H9 (cell line): ENCODE data around the gene DCHS1. TPM values are rescaled to one million over a fixed set of nuclear protein-coding genes. Genes with fewer than 3 reads are reported as not detected.

Experiments used
- DNase-seq: peaks from one replicate; pipeline ENCODE4 v3.0.0-alpha.2; 2017
- H2AFZ ChIP-seq: one replicate; pipeline ENCODE4 v1.6.1; 2013; ENCODE audit warnings: mild to moderate bottlenecking, low read length, control low read depth, moderate library complexity
- H2AK5ac ChIP-seq: 2 replicates; pipeline ENCODE4 v1.6.1; 2013; ENCODE audit warnings: low read length, control low read depth, mixed read lengths; ENCODE audit not compliant: insufficient read length
- H2BK120ac ChIP-seq: one replicate; pipeline ENCODE4 v1.6.1; 2013; ENCODE audit warnings: low read depth, mild to moderate bottlenecking, low read length, control low read depth, inconsistent platforms; ENCODE audit not compliant: poor library complexity, severe bottlenecking
- H2BK12ac ChIP-seq: 2 replicates; pipeline ENCODE4 v1.6.1; 2013; ENCODE audit warnings: low read length, control low read depth, mixed read lengths, low read depth; ENCODE audit not compliant: insufficient read length
- H2BK15ac ChIP-seq: 2 replicates; pipeline ENCODE4 v1.6.1; 2013; ENCODE audit warnings: low read depth, low read length, control low read depth
- H2BK20ac ChIP-seq: one replicate; pipeline ENCODE4 v1.6.1; 2013; ENCODE audit warnings: low read depth, mild to moderate bottlenecking, low read length, control low read depth, inconsistent platforms; ENCODE audit not compliant: poor library complexity, severe bottlenecking
- H2BK5ac ChIP-seq: 2 replicates; pipeline ENCODE4 v1.6.1; 2013; ENCODE audit warnings: low read length, control low read depth, mixed read lengths; ENCODE audit not compliant: insufficient read length
- H3K14ac ChIP-seq: 2 replicates; pipeline ENCODE4 v1.6.1; 2013; ENCODE audit warnings: low read length, control low read depth; ENCODE audit not compliant: insufficient read depth
- H3K18ac ChIP-seq: 2 replicates; pipeline ENCODE4 v1.6.1; 2013; ENCODE audit warnings: low read depth, mild to moderate bottlenecking, mixed read lengths, low read length, control low read depth; ENCODE audit not compliant: insufficient read length
- H3K23ac ChIP-seq: 2 replicates; pipeline ENCODE4 v1.6.1; 2013; ENCODE audit warnings: low read length, control low read depth, mixed read lengths, low read depth; ENCODE audit not compliant: insufficient read length
- H3K23me2 ChIP-seq: 2 replicates; pipeline ENCODE4 v1.6.1; 2013; ENCODE audit warnings: low read depth, mild to moderate bottlenecking, mixed read lengths, low read length, control low read depth; ENCODE audit not compliant: insufficient read length, poor library complexity, severe bottlenecking
- H3K27ac ChIP-seq: 2 replicates; pipeline ENCODE4 v1.5.1; 2013; ENCODE audit warnings: low read length, control low read depth, mixed read lengths, low read depth; ENCODE audit not compliant: insufficient read length
- H3K27me3 ChIP-seq: 2 replicates; pipeline ENCODE4 v1.6.1; 2013; ENCODE audit warnings: low read length, control low read depth, inconsistent platforms; ENCODE audit not compliant: insufficient read depth
- H3K4ac ChIP-seq: 2 replicates; pipeline ENCODE4 v1.6.1; 2013; ENCODE audit warnings: low read depth, mild to moderate bottlenecking, control low read depth, inconsistent platforms, low read length, moderate library complexity
- H3K4me1 ChIP-seq: 2 replicates; pipeline ENCODE4 v1.6.1; 2013; ENCODE audit warnings: low read length, control low read depth, inconsistent platforms; ENCODE audit not compliant: insufficient read depth
- H3K4me2 ChIP-seq: 2 replicates; pipeline ENCODE4 v1.6.1; 2013; ENCODE audit warnings: low read length, control low read depth, mixed read lengths; ENCODE audit not compliant: insufficient read length, insufficient read depth
- H3K56ac ChIP-seq: 2 replicates; pipeline ENCODE4 v1.6.1; 2013; ENCODE audit warnings: low read depth, mild to moderate bottlenecking, mixed read lengths, low read length, control low read depth; ENCODE audit not compliant: insufficient read length
- H3K79me1 ChIP-seq: 2 replicates; pipeline ENCODE4 v1.6.1; 2013; ENCODE audit warnings: low read depth, mild to moderate bottlenecking, moderate library complexity, low read length, control low read depth, inconsistent platforms; ENCODE audit not compliant: insufficient read depth, poor library complexity, severe bottlenecking
- H3K79me2 ChIP-seq: 2 replicates; pipeline ENCODE4 v1.6.1; 2013; ENCODE audit warnings: low read length, control low read depth, inconsistent platforms; ENCODE audit not compliant: insufficient read depth
- H3K9ac ChIP-seq: 2 replicates; pipeline ENCODE4 v1.6.1; 2013; ENCODE audit warnings: low read length, control low read depth, mixed read lengths; ENCODE audit not compliant: insufficient read length; ENCODE audit errors: extremely low read depth
- H3K9me3 ChIP-seq: one replicate; pipeline ENCODE4 v1.6.1; 2013; ENCODE audit warnings: low read depth, low read length, inconsistent platforms; ENCODE audit not compliant: control insufficient read depth
- H3T11ph ChIP-seq: one replicate; pipeline ENCODE4 v1.6.1; 2013; ENCODE audit warnings: mild to moderate bottlenecking, low read length, control low read depth, inconsistent platforms
- H4K20me1 ChIP-seq: one replicate; pipeline ENCODE4 v1.6.1; 2013; ENCODE audit not compliant: control insufficient read depth, insufficient read length, insufficient read depth
- H4K5ac ChIP-seq: 2 replicates; pipeline ENCODE4 v1.6.1; 2013; ENCODE audit warnings: low read depth, mild to moderate bottlenecking, mixed read lengths, low read length, control low read depth; ENCODE audit not compliant: insufficient read length
- H4K8ac ChIP-seq: replicated peaks from 2 replicates; pipeline ENCODE4 v1.6.1; 2013; ENCODE audit warnings: low read length, control low read depth, mixed read lengths, low read depth; ENCODE audit not compliant: insufficient read length
- H4K91ac ChIP-seq: 2 replicates; pipeline ENCODE4 v1.6.1; 2013; ENCODE audit warnings: low read depth, mild to moderate bottlenecking, moderate library complexity, mixed read lengths, low read length, control low read depth; ENCODE audit not compliant: insufficient read length
- H3K27ac Mint-ChIP-seq, 3 experiments: 2 replicates in 2 of 3; 3 replicates in 1 of 3; pipeline ENCODE4 v1.8.0; 2020 to 2021; ENCODE audit warnings: mixed read lengths in 3 of 3, mild to moderate bottlenecking in 1 of 3, moderate library complexity in 1 of 3
- H3K27me3 Mint-ChIP-seq: 2 replicates; pipeline ENCODE4 v1.8.0; 2021; ENCODE audit warnings: low read depth, mild to moderate bottlenecking, moderate library complexity, mixed read lengths
- H3K36me3 Mint-ChIP-seq, 3 experiments: 2 replicates in 2 of 3; 3 replicates in 1 of 3; pipeline ENCODE4 v1.8.0; 2020 to 2021; ENCODE audit warnings: low read depth in 3 of 3, mixed read lengths in 3 of 3; ENCODE audit not compliant: insufficient read depth in 1 of 3
- H3K4me1 Mint-ChIP-seq, 2 experiments: 2 replicates each; pipeline ENCODE4 v1.8.0; 2020; ENCODE audit warnings: mixed read lengths in 2 of 2
- H3K4me3 Mint-ChIP-seq, 2 experiments: 2 replicates in 1 of 2; 3 replicates in 1 of 2; pipeline ENCODE4 v1.8.0; 2020 to 2021; ENCODE audit warnings: mild to moderate bottlenecking in 2 of 2, mixed read lengths in 2 of 2, moderate library complexity in 1 of 2
- H3K9me3 Mint-ChIP-seq, 2 experiments: 2 replicates in 1 of 2; 3 replicates in 1 of 2; pipeline ENCODE4 v1.8.0; 2020; ENCODE audit warnings: mild to moderate bottlenecking in 2 of 2, mixed read lengths in 2 of 2, moderate library complexity in 1 of 2
- WGBS: extraction: QIAGEN DNeasy Blood & Tissue Kit; methylation state at CpG from one replicate; pipeline ENCODE4 v1.1.7; 2013; ENCODE audit warnings: missing lambda C conversion rate, low lambda C conversion rate, mixed read lengths; ENCODE audit not compliant: insufficient read length; ENCODE audit errors: extremely low coverage; 5-methylcytosine and 5-hydroxymethylcytosine counted together
- total RNA-seq: library from RNA; stranded (reverse); gene quantifications from 2 replicates; pipeline ENCODE4 v1.2.1, GENCODE V29; 2021
- TF ChIP-seq, protein P1 (sequence below): fragments of 200-600 bp; sonication (generic); conservative IDR thresholded peaks from 3 replicates; pipeline ENCODE4 v1.8.0; 2021; ENCODE audit warnings: antibody characterized with exemption, mild to moderate bottlenecking

DCHS1 gene
- total RNA-seq, 1 experiment from 2014 or later: 12.5 TPM

DNA sequence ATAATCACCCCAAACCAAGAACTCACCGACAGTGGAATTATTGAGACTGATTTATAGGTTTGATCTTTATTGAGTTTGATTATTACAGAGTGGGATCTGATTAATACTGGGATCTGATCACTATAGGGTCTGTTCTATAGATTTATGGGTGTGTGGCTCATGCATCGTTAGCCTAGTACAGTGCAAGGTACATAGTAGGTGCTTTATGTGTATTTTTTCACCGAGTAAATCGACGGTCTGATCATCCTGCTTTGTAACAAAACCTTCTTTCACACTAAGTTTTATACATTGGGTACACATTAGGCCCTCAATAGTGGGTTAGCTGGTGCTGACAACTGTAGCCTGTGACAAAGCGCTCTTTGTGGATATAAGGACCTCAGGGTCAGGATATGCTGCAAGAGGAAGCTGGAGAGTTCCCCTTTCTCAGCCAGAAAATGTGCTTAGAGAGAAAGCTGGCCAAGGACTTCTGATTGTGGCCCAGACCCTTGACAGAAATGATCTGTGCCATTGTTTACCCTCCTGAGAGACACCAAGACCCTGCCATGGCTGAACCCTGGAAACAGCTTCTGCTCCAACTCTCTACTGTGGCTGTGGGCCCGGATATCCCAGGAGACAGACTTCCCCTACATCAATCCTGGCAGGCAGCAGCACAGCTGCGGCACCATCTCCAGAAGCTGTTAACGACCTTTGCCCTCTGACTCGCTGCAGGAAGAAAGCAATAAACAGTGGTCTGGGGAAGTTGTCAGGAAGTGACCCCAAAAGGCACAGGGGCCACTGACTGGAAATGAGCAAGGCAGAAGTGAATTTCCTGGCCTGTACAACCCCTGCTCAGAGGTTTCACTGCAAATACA lies 20.3 kb downstream of the DCHS1 start:
- no peak overlapping the region for H2AK5ac ChIP-seq
- no peak overlapping the region for H3K18ac ChIP-seq
- no peak overlapping the region for H2BK5ac ChIP-seq
- no peaks in the 10 kb centered on the region for H3K79me1 ChIP-seq
- H3K23ac ChIP-seq: no peak overlapping the region
- no peak overlapping the region for H3K56ac ChIP-seq
- TF ChIP-seq, protein P1, sequence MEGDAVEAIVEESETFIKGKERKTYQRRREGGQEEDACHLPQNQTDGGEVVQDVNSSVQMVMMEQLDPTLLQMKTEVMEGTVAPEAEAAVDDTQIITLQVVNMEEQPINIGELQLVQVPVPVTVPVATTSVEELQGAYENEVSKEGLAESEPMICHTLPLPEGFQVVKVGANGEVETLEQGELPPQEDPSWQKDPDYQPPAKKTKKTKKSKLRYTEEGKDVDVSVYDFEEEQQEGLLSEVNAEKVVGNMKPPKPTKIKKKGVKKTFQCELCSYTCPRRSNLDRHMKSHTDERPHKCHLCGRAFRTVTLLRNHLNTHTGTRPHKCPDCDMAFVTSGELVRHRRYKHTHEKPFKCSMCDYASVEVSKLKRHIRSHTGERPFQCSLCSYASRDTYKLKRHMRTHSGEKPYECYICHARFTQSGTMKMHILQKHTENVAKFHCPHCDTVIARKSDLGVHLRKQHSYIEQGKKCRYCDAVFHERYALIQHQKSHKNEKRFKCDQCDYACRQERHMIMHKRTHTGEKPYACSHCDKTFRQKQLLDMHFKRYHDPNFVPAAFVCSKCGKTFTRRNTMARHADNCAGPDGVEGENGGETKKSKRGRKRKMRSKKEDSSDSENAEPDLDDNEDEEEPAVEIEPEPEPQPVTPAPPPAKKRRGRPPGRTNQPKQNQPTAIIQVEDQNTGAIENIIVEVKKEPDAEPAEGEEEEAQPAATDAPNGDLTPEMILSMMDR: no peak
- peaks cover 0 to 13% (median 8%) of the 10 kb centered on the region in 3 experiments; a peak in 5 of 7 replicates for H3K36me3 Mint-ChIP-seq
- H3K14ac ChIP-seq: no peak overlapping the region
- H3K4me2 ChIP-seq: no peak overlapping the region
- H4K5ac ChIP-seq: no peak overlapping the region
- no peak overlapping the region for H3K4ac ChIP-seq
- peaks cover 9% of the 10 kb centered on the region; the same call in 1 of the 2 replicates for H3K27me3 ChIP-seq
- no peaks in the 10 kb centered on the region for H3K79me2 ChIP-seq
- H2BK15ac ChIP-seq: no peak overlapping the region
- no peak overlapping the region for H2BK120ac ChIP-seq
- no CpG with 5 or more reads among the region's 10 CpGs for WGBS
- no peaks in the 10 kb centered on the region for H3K4me1 ChIP-seq
- no peak overlapping the region for H4K8ac ChIP-seq
- peaks cover 28% of the 10 kb centered on the region for H3K27me3 Mint-ChIP-seq
- no peak overlapping the region for H3K9ac ChIP-seq
- H3K23me2 ChIP-seq: peaks cover 5% of the 10 kb centered on the region
- H2BK12ac ChIP-seq: no peak overlapping the region
- no peaks in the 10 kb centered on the region for H3K9me3 Mint-ChIP-seq
- no peak overlapping the region for H3K4me3 Mint-ChIP-seq
- H3K9me3 ChIP-seq: no peaks in the 10 kb centered on the region
- H4K20me1 ChIP-seq: no peaks in the 10 kb centered on the region
- H3K27ac ChIP-seq: no peak overlapping the region
- peaks cover 3% of the 10 kb centered on the region in 2 experiments; a peak in 2 of 4 replicates for H3K4me1 Mint-ChIP-seq
- no peak overlapping the region for H3K27ac Mint-ChIP-seq
- H4K91ac ChIP-seq: no peak overlapping the region
- DNase-seq: peak; percentile 31
- H2BK20ac ChIP-seq: no peak overlapping the region
- no peak overlapping the region for H2AFZ ChIP-seq
- H3T11ph ChIP-seq: no peak overlapping the region
